GM19193 (cell line): Measurements from ENCODE around the gene ATP6V0A1.

Source experiments
- POLR2A ChIP-seq: IDR thresholded peaks from 4 replicates; pipeline ENCODE4 v1.6.1; 2011; ENCODE audit not compliant: insufficient read depth, insufficient read length; ENCODE audit errors: extremely low read depth

ATP6V0A1 gene

DNA sequence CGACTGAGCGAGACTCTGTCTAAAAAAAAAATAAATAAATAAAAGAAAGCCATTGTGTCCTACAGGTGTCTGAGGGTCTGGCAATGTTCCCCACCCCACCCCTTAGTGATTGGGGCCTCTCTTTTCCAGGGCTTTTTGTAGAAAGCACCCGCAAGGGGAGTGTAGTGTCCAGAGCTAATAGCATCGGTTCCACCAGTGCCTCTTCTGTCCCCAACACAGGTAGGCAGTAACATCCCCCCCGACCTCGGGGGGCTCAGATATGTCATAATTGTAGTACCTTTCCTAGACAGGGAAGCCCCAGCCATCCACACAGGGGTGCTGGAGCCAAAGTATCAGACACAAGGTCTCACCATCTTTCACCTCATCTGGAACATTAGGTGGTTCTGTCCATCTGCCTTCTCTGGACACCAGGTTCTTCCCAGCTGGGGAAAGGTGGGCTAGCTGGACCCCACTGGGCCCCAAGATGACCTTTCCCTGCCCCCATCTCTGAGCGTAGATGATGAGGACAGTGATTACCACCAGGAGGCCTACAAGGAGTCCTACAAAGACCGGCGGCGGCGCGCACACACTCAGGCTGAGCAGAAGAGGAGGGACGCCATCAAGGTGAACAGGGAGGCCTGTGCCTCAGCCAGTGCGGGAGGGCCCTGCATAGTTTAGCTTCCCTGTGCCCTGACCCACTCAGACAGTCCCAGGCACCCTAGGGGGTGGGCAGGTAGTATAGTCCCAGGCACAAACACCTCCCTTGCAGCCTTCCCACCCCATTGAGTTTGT lies 109.8 kb downstream of the ATP6V0A1 start:
- no peak for TF ChIP-seq POLR2A

DNA sequence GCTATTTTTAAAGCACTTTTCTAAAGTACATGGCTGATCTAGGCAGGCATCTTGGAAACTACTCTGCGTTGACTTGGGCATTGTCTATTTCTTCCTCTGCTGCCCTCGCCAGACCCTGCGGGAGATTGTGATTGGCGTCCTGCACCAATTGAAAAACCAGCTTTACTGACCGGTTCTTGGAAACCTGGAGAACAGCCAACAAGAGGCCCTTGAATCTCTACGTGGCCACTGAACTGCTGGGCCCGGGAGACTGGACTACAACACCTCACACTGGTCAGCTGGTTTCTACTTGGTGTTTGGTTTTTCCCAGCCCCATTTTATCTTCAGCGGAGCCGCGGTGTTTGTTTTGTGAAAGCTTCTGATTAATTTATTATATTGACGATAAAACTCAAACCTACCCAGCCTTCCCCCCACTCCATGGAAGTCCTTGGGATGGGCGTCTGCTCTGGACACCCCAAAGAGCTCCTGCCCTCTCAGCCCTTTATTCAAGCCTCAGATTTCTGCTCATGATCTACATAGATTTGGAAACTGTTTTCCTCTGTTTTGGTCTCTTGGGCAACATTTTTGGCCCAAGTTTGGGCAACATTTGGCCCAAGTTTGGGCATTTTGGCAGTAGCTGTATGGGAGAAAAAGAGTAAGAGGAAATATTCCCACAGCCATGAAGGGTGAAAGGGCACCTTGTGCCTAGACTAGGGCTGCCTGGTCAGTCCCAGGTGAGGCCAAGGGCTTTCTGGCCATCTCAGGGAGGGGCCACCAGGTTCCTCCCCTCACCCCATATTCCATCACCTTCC lies 113.0 kb downstream of the ATP6V0A1 start:
- TF ChIP-seq POLR2A = no peak
